HG03108 (cell line): ENCODE data around the gene ERG.

Experiments used
- ATAC-seq: cut with Tn5 transposase; IDR thresholded peaks from one replicate; pipeline ENCODE4 v1.9.1; 2021; ENCODE audit warnings: moderate library complexity; ENCODE audit not compliant: unreplicated experiment

ERG gene, protein sequence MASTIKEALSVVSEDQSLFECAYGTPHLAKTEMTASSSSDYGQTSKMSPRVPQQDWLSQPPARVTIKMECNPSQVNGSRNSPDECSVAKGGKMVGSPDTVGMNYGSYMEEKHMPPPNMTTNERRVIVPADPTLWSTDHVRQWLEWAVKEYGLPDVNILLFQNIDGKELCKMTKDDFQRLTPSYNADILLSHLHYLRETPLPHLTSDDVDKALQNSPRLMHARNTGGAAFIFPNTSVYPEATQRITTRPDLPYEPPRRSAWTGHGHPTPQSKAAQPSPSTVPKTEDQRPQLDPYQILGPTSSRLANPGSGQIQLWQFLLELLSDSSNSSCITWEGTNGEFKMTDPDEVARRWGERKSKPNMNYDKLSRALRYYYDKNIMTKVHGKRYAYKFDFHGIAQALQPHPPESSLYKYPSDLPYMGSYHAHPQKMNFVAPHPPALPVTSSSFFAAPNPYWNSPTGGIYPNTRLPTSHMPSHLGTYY

DNA sequence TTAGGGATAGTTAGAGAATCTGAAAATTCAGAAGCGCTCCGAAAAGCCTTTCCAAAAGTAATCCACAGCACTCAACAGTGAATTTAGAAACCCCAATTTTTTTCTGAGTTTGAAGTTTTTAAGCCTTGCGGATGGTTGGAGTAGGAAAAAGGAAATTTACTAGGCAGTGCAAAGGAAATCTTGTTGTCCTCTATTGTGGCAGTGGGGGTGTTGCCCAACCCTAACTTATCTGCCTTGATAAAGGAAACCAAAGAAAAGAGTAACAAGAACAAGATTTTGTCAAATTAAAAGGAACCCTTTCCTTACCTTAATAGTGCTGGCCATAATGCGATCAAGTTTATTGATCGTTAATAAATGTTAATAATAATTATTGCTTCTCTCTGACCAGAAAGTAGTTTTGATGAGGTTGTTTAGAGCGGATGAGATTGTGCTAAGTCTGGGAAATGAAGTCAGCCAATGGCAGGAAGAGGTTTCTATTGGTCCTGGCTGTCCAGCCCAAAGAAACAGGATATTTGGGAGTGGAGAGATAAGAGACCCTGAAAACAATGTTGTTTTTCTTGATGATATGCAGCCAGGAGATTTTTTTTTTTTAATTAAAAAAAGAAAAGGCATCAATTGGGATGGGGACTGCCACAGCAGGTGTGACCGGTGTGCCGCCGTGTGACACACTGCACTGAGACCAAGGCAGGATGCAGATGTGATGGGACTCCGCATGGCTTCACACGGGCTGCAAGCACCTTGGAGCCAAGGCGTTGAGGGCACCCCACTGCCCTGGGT is at the start of gene ERG:
TSS of gene ERG (minus strand) at position 421 of the 777 bp plus-strand sequence. CDS start at position 324, 97 bp downstream.
- no peak for ATAC-seq

GRCh38 chr21:38544661-38545060 is 46.4 kb upstream of the ERG start:
- no peak for ATAC-seq

- no peak for ATAC-seq
Observed at GRCh38 chr21:38542263-38542662, 44.0 kb upstream of the ERG start.

- no peak for ATAC-seq
Observed at GRCh38 chr21:38538353-38538752, 40.1 kb upstream of the ERG start.

DNA sequence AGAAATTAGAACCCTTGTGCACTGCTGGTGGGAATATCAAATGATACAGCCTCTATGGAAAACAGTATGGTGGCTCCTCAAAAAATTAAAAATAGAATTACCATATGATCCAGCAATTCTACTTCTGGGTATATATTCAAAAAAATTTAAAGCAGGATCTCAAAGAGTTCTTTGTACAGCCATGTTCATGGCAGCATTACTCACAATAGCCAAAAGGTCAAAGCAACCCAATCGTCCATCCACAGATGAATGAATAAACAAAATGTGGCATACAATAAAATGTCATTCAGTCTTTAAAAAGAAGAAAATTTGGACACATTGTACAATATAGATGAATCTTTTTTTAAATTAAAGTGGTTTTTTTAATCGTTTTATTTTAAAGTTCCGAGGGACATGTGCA is 36.3 kb upstream of the ERG start:
- no peak for ATAC-seq

- ATAC-seq, result no peak
Observed at GRCh38 chr21:38533887-38534286, 35.6 kb upstream of the ERG start.

DNA sequence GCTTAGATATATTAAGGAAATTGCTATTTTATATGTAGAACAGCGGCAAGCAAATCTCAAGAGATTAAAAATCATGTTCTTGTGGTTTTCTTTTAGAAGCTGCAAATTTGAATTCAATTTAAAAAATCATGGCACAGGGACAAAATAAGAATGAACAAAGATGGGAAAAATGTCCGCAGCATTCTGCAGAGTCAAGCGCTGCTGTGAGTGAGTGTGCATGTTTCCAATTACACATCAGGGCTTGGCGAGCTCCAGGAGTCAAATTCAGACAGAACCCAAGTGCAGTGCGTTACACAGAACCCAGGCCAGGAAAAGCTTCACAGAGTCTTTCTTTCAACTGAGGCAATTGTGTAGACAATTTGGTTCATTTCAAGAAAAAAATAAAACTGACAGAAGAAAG is 33.3 kb upstream of the ERG start:
- ATAC-seq, result no peak

- no peak for ATAC-seq
Observed at GRCh38 chr21:38531039-38531541, 32.8 kb upstream of the ERG start.

DNA sequence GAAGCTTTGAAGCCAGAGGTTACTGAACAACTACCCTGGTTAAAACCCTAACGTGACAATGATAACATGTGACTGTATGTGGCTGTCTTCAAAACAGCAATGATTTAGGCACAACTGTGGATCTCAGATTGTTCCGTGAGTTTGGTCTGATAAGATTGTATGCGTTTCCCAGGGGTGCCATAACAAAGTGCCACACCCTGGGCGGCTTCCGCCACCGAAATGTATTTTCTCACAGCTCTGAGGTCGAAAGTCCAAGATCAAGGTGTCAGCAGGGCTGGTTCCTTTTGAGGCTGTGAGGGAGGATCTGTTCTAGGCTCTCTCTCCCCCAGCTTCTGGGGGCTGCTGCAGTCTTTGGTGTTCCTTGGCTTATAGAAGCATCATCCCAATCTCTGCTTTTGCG is 29.5 kb upstream of the ERG start:
- ATAC-seq, result no peak

- ATAC-seq, result no peak
Observed at GRCh38 chr21:38525454-38525853, 27.2 kb upstream of the ERG start.

- no peak for ATAC-seq
Observed at GRCh38 chr21:38524168-38525153, 26.2 kb upstream of the ERG start.

- no peak for ATAC-seq
Observed at GRCh38 chr21:38520511-38520910, 22.2 kb upstream of the ERG start.

GRCh38 chr21:38511662-38512243 is 13.5 kb upstream of the ERG start:
- no peak for ATAC-seq

- ATAC-seq, result no peak
Observed at GRCh38 chr21:38511198-38511597, 12.9 kb upstream of the ERG start.

DNA sequence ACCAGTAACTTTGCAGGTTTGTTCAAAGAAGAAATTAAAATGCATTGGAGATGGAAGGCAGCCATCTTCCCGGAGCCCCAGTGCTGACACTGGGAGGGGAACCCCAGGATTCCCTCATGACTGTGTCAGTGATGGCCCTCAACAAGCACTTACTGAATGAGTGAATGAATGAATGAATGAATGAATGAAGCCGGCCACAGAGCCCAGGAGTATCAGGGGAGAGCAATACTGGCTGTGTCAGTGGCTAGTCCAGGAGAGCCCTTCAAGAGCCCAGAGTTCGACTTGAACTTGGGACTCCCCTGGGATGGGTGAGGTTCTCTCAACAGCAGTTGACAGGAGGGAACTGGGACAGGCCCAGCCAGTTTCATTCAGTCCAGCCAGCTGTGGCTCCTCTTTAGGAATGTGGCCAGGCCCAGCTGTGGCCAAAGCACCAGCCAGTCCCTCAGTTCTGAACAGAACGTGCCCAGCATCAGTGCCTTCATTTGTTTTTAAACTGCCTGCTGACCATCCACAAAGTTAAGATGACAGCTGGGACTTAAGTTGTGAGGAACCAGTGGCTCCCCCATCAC is 9.2 kb upstream of the ERG start:
- no peak for ATAC-seq

GRCh38 chr21:38506661-38507281 is 8.5 kb upstream of the ERG start:
- ATAC-seq, result no peak

DNA sequence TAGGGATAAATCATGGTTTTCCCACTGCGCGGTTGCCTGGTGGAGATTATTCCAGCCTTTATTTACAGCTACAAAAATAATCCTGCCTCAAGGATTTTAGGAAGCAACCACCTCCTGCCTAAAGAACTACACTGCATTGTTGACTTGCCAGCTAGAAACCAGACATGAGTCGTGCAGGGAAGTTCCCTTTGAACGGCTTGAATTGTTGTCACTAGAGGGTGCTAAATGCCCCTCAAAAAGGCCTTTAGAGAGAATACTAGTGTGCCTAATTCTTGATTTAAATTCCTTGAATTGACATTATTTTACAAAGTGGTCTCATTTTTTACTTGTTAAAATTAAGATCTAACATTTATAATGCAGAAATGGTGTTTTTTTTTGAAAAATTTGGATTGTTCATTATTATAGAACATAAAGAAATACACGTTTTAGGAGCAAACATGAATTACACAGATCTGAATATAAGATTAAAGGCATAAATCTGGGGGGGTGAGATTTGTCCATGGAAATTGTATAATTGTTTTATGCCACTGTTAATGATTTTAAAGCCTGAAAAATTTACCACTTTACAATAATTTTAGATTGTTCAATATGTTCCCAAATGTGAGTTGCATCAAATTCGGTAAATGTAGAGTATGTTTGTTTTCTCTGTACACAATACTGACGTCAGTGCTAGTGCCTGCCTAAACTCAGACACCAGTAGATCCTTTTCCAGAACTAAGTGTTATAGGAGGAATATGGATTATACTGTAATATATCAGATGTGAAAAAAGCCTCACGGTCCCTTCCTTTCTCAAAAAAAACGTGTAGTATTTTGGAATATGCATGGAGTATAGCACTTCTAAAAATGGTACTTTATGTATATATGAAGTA is 7.6 kb upstream of the ERG start:
- ATAC-seq, result no peak

- ATAC-seq, result no peak
Observed at GRCh38 chr21:38504066-38504465, 5.8 kb upstream of the ERG start.

GRCh38 chr21:38503583-38503982 is 5.3 kb upstream of the ERG start:
- ATAC-seq, result no peak
